ENCODE measurements around the gene PPFIA2. TPM values are rescaled to one million over a fixed set of nuclear protein-coding genes. Genes with fewer than 3 reads are reported as not detected.

Gene PPFIA2
- polyA plus RNA-seq, 1 donor from 2014 or later, result 65.3 TPM

DNA sequence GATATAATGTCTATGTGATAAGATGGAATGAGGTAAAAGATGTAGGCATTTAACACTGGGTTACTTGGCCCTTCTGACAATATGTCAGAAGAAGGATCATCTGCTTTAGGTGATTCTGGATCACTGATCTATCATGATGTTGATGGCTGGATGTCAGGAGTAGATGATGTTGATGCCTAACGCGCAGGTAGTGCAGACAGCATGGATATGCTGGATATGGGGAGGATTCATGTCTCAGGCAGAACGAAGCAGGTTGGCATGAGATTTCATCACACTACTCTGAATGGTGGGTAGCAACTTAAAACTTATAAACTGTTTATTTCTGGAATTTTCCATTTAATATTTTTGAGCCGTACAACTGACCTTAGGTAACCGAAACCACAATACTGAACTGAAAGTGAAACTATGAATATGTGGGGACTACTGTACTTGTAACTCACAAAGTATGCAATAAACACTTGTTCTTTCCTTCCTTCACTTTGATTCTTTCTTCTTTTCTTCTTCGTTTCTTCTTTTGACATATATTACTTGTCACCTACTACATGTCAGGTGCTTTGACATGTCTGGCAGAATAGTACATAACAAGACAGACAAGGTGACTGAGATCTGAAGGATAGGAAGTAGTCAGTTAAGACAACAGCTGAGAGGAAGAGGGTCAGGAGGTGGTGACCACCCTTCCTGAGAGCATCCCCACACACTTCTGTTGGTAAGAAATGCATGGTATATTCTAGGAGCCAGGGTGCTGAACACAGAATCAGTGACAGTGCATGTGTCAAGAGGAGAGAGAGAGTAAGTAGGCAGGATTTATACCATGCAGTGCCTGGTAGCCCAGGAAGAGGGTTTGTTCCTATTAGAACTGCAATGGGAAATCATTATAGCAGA lies 238.8 kb downstream of the PPFIA2 start:
- TF ChIP-seq EP300 (conservative IDR thresholded peaks at IDR 0.05; ENCODE audit: poor library complexity, severe bottlenecking) (peak; percentile 68), POLR2AphosphoS5 (IDR thresholded peaks at IDR 0.05) (no peak)
- Histone ChIP-seq H3K4me3 (ENCODE audit: low read length) (no peak overlapping the region), H3K9me2 (ENCODE audit: insufficient read depth, low read length) (no peaks in the 10 kb centered on the region), H3K79me2 (replicated peaks; ENCODE audit: insufficient read depth, low read length) (no peaks in the 10 kb centered on the region), H3K36me3 (ENCODE audit: insufficient read depth, low read length) (no peaks in the 10 kb centered on the region), H4K20me1 (ENCODE audit: insufficient read depth) (no peaks in the 10 kb centered on the region), H3F3A (ENCODE audit: insufficient read depth, low read length, poor library complexity, severe bottlenecking) (no peaks in the 10 kb centered on the region), H2AFZ (ENCODE audit: low read depth, low read length) (no peak overlapping the region), H3K27ac (ENCODE audit: low read length) (no peak overlapping the region), H3K4me2 (ENCODE audit: low read length) (no peak overlapping the region), H3K27me3 (ENCODE audit: insufficient read depth, low read depth, low read length) (no peaks in the 10 kb centered on the region), H3K9ac (ENCODE audit: low read length) (no peak overlapping the region), H3K9me3 (ENCODE audit: low read length) (no peaks in the 10 kb centered on the region)

DNA sequence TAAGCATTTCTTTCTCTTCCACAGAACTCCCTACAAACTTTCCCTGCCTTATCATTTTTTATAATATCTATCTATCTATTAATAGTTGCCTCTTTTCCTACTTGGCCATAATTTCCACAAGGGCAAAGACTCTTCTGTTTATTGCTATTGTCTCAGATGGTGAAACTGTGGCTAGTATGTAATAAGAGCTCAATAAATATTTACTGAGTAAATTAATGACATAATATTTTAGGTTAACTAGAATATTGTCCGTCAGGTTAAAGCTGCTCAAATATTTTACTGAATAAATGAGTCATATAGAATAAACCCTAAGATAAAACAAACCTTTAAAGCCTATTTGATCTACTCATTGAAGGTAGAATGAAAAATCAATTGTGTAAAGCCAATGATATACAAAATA lies 240.5 kb downstream of the PPFIA2 start:
- Histone ChIP-seq H4K20me1 (ENCODE audit: insufficient read depth) (no peaks in the 10 kb centered on the region), H3K9me3 (ENCODE audit: low read length) (no peaks in the 10 kb centered on the region), H3K9ac (ENCODE audit: low read length) (no peak overlapping the region), H3K4me2 (ENCODE audit: low read length) (no peak overlapping the region), H3K79me2 (replicated peaks; ENCODE audit: insufficient read depth, low read length) (no peaks in the 10 kb centered on the region), H3F3A (ENCODE audit: insufficient read depth, low read length, poor library complexity, severe bottlenecking) (no peaks in the 10 kb centered on the region), H3K36me3 (ENCODE audit: insufficient read depth, low read length) (no peaks in the 10 kb centered on the region), H3K4me3 (ENCODE audit: low read length) (no peak overlapping the region), H2AFZ (ENCODE audit: low read depth, low read length) (no peak overlapping the region), H3K27ac (ENCODE audit: low read length) (no peak overlapping the region), H3K9me2 (ENCODE audit: insufficient read depth, low read length) (no peaks in the 10 kb centered on the region), H3K27me3 (ENCODE audit: insufficient read depth, low read depth, low read length) (no peaks in the 10 kb centered on the region)
- TF ChIP-seq RAD21 (conservative IDR thresholded peaks at IDR 0.05), result no peak
- TF ChIP-seq EZH2 (IDR thresholded peaks at IDR 0.05; ENCODE audit: borderline replicate concordance, insufficient read depth, low read length, poor library complexity, severe bottlenecking), result no peak

DNA sequence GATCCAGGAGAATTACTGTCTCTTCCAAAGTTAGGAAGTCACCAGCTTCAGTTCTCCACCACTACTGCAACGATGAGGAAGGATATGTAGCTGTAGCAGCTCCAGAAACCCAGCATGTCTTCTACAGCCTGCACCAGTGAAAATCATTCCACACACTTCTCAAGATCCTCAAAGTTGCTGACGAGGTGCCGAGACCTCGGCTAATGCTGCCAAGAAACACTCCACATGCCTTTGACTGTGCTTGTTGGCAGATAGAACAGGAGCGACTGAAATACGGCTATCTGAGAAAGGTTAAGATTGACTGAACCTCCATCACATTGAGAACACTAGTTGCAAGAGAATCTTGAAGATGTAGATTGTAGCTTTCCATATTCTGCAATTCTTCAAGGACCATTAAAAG lies 241.9 kb downstream of the PPFIA2 start:
- H4K20me1 ChIP-seq (ENCODE audit: insufficient read depth), result no peaks in the 10 kb centered on the region
- H3F3A ChIP-seq (ENCODE audit: insufficient read depth, low read length, poor library complexity, severe bottlenecking), result no peaks in the 10 kb centered on the region
- H3K4me2 ChIP-seq (ENCODE audit: low read length), result no peak overlapping the region
- H2AFZ ChIP-seq (ENCODE audit: low read depth, low read length), result no peak overlapping the region
- H3K9me3 ChIP-seq (ENCODE audit: low read length), result no peaks in the 10 kb centered on the region
- H3K4me3 ChIP-seq (ENCODE audit: low read length), result no peak overlapping the region
- no peaks in the 10 kb centered on the region for H3K79me2 ChIP-seq (replicated peaks; ENCODE audit: insufficient read depth, low read length)
- TF ChIP-seq, protein P1, sequence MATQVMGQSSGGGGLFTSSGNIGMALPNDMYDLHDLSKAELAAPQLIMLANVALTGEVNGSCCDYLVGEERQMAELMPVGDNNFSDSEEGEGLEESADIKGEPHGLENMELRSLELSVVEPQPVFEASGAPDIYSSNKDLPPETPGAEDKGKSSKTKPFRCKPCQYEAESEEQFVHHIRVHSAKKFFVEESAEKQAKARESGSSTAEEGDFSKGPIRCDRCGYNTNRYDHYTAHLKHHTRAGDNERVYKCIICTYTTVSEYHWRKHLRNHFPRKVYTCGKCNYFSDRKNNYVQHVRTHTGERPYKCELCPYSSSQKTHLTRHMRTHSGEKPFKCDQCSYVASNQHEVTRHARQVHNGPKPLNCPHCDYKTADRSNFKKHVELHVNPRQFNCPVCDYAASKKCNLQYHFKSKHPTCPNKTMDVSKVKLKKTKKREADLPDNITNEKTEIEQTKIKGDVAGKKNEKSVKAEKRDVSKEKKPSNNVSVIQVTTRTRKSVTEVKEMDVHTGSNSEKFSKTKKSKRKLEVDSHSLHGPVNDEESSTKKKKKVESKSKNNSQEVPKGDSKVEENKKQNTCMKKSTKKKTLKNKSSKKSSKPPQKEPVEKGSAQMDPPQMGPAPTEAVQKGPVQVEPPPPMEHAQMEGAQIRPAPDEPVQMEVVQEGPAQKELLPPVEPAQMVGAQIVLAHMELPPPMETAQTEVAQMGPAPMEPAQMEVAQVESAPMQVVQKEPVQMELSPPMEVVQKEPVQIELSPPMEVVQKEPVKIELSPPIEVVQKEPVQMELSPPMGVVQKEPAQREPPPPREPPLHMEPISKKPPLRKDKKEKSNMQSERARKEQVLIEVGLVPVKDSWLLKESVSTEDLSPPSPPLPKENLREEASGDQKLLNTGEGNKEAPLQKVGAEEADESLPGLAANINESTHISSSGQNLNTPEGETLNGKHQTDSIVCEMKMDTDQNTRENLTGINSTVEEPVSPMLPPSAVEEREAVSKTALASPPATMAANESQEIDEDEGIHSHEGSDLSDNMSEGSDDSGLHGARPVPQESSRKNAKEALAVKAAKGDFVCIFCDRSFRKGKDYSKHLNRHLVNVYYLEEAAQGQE (IDR thresholded peaks at IDR 0.05; ENCODE audit: borderline replicate concordance), result no peak
- TF ChIP-seq POLR2AphosphoS5 (IDR thresholded peaks at IDR 0.05), result no peak
- no peaks in the 10 kb centered on the region for H3K9me2 ChIP-seq (ENCODE audit: insufficient read depth, low read length)
- H3K9ac ChIP-seq (ENCODE audit: low read length), result no peak overlapping the region
- no peak overlapping the region for H3K27ac ChIP-seq (ENCODE audit: low read length)
- no peaks in the 10 kb centered on the region for H3K27me3 ChIP-seq (ENCODE audit: insufficient read depth, low read depth, low read length)
- H3K36me3 ChIP-seq (ENCODE audit: insufficient read depth, low read length), result no peaks in the 10 kb centered on the region

All from neural cell (in vitro differentiated cells).